NOMO-1 (cell line): ENCODE results near the gene PLB1.
"Not testable (repeated sequence)": the region's sequence is repeated elsewhere in the genome, so short reads cannot be mapped to it uniquely, and the experiment has no call there.

ENCODE experiments used
- DNase-seq, 2 experiments: peaks; one replicate each; lab custom pipeline; 2025; ENCODE audit not compliant: unreplicated experiment in 2 of 2; lab: John Stamatoyannopoulos, UW

Gene PLB1

GRCh38 chr2:28469304-28469703, 26.6 kb upstream of the PLB1 start:
- no peak for DNase-seq

DNA sequence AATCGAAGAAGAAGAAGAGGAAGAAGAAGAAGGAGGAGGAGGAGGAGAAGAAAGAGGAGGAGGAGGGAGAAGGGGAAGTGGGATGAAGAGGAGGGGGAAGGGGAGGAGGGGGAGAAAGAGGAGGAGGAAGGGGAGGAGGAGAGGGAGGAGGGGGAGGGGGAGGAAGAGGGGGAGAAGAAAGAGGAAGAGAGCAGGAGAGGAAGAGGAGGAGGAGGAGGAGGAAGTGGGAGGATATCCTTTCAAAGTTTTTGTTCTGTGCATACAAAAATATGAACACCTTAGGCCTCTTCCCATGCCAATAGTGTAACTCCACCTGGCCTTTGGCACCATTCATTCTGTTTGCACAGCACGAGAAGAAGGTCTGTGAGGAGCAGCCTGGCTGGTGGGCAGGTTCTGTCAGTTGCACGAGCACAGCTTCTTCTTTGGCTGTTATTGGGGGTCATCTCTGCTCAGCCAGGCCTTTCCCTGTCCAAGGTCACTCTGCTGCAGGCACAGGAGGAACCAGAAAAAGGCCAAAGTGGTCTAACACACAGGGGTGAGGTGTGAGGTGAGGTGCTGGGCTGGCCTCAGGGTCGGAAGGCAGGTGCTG, 25.8 kb upstream of the PLB1 start:
- no peak for DNase-seq

DNA sequence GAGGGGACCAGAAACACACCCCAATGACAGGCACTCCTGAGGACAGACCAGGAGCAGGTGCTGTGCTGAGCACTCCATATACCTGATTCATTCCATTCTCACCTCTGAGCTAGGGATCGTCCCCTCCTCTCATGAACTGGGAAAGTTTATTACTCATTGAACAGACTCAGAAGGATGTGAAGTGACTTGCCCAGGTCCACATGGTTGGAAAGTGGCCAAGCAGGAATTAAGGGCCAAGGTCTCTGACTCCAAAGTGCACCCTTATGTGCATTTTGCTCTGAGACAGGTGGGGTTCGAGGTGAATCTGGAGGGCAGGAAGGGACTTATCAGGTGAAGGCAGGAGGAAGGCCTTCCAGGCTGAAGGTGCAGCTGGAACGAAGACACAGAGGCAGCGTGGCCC, 25.1 kb upstream of the PLB1 start:
- no peak for DNase-seq

DNA sequence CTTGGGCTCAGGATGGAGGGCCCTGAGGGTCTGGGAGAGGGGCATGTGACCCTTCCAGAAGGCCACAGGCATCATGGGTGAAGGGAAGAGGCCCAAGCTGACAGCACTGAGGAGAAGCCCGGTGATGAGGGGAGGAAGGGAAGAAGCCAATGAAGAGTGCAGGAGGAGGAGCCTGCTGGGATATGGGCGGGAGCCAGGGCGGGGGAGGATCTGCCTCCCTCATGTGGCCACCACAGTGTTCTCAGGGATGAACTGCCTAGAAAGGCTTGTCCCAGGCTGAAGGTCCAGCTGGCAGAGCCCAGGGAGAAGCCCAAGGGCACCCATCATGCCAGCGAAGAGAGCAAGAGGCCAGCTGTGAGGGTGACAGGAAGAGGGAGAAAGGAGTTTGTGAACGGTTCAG, 24.6 kb upstream of the PLB1 start:
- DNase-seq, result no peak

- no peak for DNase-seq
Measured at GRCh38 chr2:28471701-28472236, 24.1 kb upstream of the PLB1 start.

DNA sequence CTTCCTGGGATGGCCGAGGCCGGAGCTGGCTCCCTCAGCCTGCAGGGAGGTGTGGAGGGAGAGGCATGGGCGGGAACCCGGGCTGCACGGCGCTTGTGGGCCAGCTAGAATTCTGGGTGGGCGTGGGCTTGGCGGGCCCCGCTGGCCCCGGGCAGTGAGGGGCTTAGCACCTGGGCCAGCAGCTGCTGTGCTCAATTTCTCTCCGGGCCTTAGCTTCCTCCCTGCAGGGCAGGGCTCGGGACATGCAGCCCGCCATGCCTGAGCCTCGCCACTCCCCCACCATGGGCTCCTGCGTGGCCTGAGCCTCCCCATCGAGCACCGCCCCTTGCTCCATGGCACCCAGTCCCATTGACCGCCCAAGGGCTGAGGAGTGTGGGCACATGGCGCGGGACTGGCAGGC, 23.2 kb upstream of the PLB1 start:
- not testable (repeated sequence) for DNase-seq

DNA sequence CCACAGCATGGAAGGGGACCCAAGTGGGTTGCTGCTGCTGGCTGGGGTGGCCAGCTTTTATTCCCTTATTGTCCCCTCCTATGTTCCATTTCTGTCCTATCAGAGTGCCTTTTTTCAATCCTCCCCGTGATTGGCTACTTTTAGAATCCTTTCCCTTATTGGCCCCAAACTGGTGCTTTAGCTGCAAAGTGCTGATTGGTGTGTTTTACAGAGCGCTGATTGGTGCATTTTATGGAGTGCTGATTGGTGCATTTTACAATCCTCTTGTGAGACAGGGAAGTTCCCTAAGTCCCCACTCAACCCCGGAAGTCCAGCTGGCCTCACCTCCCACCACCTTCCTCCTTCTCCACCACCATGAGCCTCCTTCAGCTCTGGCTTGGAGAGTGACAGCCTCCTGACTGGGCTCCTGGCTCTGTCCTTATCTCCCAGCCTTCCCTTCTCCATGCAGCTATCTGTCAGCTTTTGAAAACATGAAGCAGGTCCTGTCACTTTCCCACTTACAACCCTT, 20.7 kb upstream of the PLB1 start:
- no peak for DNase-seq

GRCh38 chr2:28477087-28477486, 18.8 kb upstream of the PLB1 start:
- no peak for DNase-seq

DNA sequence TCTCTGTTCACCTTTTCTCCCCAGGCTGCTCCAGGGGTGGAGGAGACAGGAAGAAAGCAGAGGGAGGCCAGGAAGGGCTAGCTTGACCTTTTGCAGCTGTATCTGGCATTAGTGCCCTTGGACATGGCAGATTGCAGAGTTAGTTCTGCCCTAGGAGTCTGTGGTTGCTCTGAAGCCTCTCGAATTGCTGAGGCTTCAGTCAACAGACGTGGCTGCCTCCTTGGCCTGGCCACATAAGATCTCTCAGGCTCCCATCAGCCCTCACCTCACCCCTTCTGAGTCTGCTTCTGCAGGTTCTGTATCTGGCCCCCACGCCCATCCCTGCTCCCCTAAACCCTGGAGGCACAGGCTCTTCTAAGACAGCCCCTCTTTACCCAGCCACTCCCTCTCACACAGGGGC, 18.2 kb upstream of the PLB1 start:
- no peak for DNase-seq

DNA sequence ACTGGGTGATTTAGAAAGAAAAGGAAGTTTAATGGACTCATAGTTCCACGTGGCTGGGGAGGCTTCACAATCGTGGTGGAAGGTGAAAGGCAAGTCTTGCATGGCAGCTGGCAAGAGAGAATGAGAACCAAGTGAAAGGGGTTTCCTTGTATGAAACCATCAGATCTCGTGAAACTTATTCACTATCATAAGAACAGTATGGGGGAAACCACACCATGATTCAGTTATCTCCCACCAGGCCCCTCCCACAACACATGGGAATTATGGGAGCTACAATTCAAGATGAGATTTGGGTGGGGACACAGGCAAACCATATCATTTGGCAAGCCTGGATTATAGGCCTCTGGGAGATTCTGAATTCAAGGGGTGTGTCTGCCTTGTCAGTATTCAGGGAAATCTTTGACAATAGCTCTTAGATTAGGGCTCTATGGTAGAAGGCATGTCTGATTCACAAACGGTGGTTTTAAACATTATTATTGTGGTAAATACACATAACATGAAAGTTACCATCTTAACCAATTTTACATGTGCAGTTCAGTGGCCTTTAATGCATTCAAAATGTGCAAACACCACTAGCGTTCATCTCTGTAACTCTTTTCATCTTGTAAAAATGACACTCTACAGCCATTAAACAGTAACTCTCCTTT, 15.3 kb upstream of the PLB1 start:
- no peak for DNase-seq

DNA sequence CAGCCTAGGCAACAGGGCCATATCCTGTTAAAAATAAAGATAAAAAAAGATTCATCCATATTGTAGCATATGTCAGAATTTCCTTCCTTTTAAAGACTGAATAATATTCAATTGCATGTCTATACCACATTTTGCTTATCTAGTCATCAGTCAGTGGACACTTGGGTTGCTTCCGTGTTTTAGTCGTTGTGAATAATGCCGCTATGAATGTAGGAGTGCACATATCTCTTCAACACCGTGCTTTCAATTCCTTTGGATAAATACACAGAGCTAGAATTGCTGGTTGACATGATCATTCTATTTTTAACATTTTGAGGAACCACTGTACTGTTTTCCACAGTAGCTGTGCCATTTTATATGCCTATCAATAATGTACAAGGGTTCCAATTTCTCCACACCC, 14.0 kb upstream of the PLB1 start:
- DNase-seq, result no peak

GRCh38 chr2:28484835-28485234, 11.0 kb upstream of the PLB1 start:
- no peak for DNase-seq

DNA sequence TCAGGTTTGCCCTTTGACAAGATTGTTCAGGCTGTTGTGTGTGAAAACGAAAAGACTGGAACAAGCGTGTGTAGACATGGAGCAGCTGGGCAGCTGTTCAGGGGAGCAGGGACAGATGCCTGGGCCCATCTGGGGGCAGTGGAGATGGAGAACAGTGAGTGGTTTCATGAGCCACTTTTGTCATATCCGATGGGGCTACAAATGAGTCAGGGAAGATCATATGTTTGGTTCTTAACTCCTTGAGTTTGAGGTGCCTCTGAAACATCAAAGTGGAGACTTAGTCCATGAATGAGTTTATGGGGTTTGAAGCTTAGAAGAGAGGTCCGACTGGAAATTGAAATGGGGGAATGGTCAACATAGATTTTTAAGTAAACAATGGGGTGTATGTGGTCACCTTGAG, 9.3 kb upstream of the PLB1 start:
- no peak for DNase-seq

DNA sequence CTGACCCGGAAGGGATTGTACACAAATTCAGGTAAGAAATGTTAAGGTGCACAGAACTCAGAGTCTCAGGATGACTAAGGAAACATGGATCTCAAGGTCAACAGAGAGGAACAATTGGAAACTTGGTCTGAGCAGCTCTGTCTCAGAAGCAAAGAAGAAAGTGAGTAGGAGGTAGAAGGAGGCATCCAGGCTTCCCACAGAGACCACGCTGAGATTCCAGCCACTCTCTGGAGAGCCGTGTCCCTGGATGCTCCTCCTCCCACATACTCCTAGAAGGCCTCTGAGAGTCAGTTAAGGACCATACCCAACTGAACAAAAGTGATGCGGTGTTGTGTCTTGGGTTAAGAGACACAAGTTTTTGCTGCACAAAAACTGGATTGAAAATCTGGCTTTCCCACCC, 8.6 kb upstream of the PLB1 start:
- DNase-seq, result no peak

DNA sequence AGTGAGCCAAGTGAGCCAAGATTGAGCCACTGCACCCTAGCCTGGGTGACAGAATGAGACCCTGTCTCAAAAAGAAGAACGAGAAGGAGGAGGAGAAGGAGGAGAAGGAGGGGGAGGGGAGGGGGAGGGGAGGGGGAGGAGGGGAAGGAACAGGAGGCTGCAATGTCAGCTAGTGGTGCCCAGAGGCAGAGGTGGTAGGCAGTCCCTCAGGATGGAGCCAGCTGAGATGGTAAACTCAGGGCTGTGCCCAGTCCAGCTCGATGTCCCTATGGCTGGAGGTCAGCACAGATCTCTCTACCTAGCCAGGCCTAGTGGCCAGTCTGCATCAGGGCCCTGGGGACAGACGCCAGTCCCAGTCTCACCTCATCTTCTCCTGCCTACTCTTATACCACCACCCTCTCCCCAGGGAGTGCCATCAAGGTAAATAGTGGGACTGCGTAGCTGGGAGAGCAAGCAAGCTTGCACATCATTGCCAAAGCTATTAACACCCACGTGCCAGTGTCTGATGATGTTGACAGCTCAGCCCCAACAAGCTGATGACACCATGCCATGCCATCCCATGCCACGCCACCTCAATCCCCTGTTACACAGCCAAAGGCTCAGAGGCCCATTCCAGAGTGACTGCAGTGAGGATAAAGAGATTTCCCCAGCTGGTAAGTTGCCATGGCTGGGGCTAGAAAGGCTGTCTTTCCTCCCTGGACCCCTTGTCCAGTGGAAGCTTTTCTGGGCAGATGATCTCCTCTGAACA, 7.6 kb upstream of the PLB1 start:
- no peak for DNase-seq

GRCh38 chr2:28488858-28489575, 6.8 kb upstream of the PLB1 start:
- no peak for DNase-seq

DNA sequence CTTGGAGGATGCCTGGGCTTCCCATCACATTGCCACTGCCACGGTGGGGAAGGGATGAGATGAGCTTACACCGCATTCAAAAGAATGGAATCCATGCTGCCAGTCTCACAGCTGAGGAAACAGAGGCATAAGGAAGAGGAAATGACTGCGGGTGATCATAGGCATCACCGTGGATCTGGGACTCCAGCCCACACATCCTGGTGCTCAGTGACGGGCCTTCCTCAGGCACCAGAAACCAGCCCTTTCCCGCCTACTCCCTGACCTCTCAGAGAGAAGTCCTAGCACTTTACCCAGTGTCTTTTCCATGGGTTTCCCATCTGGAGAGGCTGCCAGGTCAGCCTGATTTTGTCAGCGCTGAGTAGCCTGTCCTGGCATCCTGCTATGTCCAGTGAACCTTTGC, 5.3 kb upstream of the PLB1 start:
- DNase-seq, result no peak

DNA sequence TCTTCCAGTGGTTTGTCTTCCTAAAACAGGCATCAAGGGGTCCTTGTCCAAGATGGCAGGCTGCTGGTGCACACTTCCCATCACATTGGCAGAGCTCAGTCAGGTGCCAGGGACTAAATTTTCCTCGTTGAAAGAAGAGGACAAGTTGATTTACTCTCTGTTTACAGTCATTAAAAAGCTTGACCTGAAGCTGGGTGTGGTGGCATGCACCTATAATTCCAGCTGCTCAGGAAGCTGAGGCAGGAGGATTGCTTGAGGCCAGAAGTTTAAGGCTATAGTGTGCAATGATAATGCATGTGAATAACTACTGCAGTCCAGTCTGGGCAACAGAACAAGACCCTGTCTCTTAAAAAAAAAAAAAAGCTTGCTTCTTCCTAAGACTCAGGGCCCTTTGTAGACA, 3.6 kb upstream of the PLB1 start:
- no peak for DNase-seq

DNA sequence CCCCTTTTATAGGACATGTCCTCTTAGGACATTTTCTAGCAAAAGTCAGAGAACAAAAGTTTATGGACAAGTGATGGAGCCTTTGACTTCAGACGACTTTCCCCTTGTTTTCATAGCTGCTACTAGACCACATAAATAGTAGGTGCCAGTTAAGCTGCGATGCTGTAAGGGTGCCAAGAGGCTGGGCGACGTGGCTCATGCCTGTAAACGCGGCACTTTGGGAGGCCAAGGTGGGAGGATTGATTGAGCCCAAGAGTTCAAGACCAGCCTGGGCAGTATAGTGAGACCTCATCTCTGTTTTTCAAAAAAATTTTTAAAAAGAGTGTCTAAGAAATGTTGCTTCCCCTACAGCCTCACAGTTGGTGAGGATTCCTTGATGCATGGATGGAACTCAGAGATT, 2.2 kb upstream of the PLB1 start:
- DNase-seq, result no peak

GRCh38 chr2:28496781-28497180, 921 bp downstream of the PLB1 start:
- no peak for DNase-seq

GRCh38 chr2:28497206-28497605, 1.3 kb downstream of the PLB1 start:
- DNase-seq, result no peak
